ENCODE data around the gene PKNOX2. TPM values are rescaled to one million over a fixed set of nuclear protein-coding genes. Genes with fewer than 3 reads are reported as not detected.

PKNOX2 gene
- total and polyA plus RNA-seq, 4 donors: 0.14 to 0.29 (median 0.24) TPM

DNA sequence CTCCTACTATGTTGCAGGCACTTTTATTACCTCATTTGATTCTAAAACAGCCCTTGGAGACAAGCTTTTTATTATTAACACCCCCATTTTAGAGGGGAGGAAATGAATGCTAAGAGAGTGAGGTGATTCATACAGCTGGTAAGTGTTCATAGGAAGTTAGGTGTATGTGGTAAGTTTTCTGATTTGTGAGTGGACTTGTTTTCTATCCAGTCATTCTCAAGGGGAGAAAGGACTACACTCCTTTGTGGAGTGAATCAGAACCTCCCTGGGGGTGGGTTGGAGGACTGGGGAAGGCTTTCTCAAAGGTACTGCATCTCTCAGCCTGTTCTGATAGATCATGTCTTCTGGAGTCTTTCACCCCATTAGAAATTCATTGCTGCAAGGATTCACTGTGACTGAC, 23.5 kb downstream of the PKNOX2 start:
- Histone ChIP-seq H3K27me3 (ENCODE audit: control insufficient read depth in 4 of 4, insufficient read depth in 4 of 4, low read length in 3 of 4) (peaks cover 0 to 2% (median under 1%) of the 10 kb centered on the region in 4 donors), H3K4me3 (ENCODE audit: low read depth in 1 of 3, low read length in 3 of 3) (no peak overlapping the region)
- TF ChIP-seq, protein P1, sequence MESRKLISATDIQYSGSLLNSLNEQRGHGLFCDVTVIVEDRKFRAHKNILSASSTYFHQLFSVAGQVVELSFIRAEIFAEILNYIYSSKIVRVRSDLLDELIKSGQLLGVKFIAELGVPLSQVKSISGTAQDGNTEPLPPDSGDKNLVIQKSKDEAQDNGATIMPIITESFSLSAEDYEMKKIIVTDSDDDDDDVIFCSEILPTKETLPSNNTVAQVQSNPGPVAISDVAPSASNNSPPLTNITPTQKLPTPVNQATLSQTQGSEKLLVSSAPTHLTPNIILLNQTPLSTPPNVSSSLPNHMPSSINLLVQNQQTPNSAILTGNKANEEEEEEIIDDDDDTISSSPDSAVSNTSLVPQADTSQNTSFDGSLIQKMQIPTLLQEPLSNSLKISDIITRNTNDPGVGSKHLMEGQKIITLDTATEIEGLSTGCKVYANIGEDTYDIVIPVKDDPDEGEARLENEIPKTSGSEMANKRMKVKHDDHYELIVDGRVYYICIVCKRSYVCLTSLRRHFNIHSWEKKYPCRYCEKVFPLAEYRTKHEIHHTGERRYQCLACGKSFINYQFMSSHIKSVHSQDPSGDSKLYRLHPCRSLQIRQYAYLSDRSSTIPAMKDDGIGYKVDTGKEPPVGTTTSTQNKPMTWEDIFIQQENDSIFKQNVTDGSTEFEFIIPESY (IDR thresholded peaks at IDR 0.05): no peak
- TF ChIP-seq TAF1 (conservative IDR thresholded peaks at IDR 0.05) (no peak), RAD21 (IDR thresholded peaks at IDR 0.05) (no peak), GABPA (IDR thresholded peaks at IDR 0.05 in 1 of 2, conservative IDR thresholded peaks at IDR 0.05 in 1 of 2) (no peak), HNF4A (conservative IDR thresholded peaks at IDR 0.05) (no peak), SP1 (IDR thresholded peaks at IDR 0.05) (no peak), RXRA (IDR thresholded peaks at IDR 0.05) (no peak), FOXA1 (IDR thresholded peaks at IDR 0.05) (no peak), HNF4G (IDR thresholded peaks at IDR 0.05) (no peak), NR2F2 (IDR thresholded peaks at IDR 0.05) (no peak), YY1 (IDR thresholded peaks at IDR 0.05) (no peak), FOXA2 (IDR thresholded peaks at IDR 0.05) (no peak)
- TF ChIP-seq, protein P2, sequence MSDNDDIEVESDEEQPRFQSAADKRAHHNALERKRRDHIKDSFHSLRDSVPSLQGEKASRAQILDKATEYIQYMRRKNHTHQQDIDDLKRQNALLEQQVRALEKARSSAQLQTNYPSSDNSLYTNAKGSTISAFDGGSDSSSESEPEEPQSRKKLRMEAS (IDR thresholded peaks at IDR 0.05): no peak
- TF ChIP-seq, protein P3, sequence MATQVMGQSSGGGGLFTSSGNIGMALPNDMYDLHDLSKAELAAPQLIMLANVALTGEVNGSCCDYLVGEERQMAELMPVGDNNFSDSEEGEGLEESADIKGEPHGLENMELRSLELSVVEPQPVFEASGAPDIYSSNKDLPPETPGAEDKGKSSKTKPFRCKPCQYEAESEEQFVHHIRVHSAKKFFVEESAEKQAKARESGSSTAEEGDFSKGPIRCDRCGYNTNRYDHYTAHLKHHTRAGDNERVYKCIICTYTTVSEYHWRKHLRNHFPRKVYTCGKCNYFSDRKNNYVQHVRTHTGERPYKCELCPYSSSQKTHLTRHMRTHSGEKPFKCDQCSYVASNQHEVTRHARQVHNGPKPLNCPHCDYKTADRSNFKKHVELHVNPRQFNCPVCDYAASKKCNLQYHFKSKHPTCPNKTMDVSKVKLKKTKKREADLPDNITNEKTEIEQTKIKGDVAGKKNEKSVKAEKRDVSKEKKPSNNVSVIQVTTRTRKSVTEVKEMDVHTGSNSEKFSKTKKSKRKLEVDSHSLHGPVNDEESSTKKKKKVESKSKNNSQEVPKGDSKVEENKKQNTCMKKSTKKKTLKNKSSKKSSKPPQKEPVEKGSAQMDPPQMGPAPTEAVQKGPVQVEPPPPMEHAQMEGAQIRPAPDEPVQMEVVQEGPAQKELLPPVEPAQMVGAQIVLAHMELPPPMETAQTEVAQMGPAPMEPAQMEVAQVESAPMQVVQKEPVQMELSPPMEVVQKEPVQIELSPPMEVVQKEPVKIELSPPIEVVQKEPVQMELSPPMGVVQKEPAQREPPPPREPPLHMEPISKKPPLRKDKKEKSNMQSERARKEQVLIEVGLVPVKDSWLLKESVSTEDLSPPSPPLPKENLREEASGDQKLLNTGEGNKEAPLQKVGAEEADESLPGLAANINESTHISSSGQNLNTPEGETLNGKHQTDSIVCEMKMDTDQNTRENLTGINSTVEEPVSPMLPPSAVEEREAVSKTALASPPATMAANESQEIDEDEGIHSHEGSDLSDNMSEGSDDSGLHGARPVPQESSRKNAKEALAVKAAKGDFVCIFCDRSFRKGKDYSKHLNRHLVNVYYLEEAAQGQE (IDR thresholded peaks at IDR 0.05): no peak
- TF ChIP-seq, protein P4, sequence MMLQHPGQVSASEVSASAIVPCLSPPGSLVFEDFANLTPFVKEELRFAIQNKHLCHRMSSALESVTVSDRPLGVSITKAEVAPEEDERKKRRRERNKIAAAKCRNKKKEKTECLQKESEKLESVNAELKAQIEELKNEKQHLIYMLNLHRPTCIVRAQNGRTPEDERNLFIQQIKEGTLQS (IDR thresholded peaks at IDR 0.05): no peak

DNA sequence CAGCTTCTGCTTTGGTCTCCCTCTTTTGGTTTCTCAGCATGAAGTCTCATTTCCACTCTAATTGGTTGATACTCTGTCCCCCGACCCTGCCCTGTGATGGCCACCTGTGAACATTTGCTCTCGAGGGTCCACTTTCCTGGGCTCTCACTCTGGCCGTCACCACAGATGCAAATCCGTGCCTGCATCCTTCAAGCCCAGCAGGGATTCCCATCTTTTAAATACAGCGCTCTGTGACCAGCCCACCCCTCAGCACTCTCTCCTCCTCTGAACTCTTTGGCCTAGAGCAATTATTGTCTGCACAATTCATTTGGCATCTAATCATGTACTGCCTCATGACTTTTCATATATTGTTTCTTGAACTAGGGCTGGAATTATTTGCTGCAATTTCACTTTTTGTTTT, 26.0 kb downstream of the PKNOX2 start:
- H3K4me3 ChIP-seq (ENCODE audit: low read depth in 1 of 3, low read length in 3 of 3): no peak overlapping the region
- H3K27me3 ChIP-seq (ENCODE audit: control insufficient read depth in 4 of 4, insufficient read depth in 4 of 4, low read length in 3 of 4): peaks cover 0 to 2% (median 0%) of the 10 kb centered on the region in 4 donors
- no peak overlapping the region for H3K9ac ChIP-seq (ENCODE audit: low read depth in 1 of 2, low read length in 2 of 2)
- 60% methylated on average over 5 of the region's 5 CpGs for WGBS
- H3K36me3 ChIP-seq (ENCODE audit: control insufficient read depth in 4 of 4, insufficient read depth in 3 of 4, low read depth in 1 of 4, low read length in 3 of 4): no peaks in the 10 kb centered on the region
- H3K4me1 ChIP-seq (ENCODE audit: control insufficient read depth in 4 of 4, insufficient read depth in 4 of 4, low read length in 3 of 4): no peaks in the 10 kb centered on the region
- no peak for DNase-seq (ENCODE audit: low spot score)
- no peak overlapping the region for H3K27ac ChIP-seq (ENCODE audit: low read depth in 1 of 2, low read length in 2 of 2)
- peaks cover 0 to 8% (median 3%) of the 10 kb centered on the region in 4 donors for H3K9me3 ChIP-seq (ENCODE audit: control insufficient read depth in 4 of 4, low read length in 3 of 4)
- TF ChIP-seq, protein P5, sequence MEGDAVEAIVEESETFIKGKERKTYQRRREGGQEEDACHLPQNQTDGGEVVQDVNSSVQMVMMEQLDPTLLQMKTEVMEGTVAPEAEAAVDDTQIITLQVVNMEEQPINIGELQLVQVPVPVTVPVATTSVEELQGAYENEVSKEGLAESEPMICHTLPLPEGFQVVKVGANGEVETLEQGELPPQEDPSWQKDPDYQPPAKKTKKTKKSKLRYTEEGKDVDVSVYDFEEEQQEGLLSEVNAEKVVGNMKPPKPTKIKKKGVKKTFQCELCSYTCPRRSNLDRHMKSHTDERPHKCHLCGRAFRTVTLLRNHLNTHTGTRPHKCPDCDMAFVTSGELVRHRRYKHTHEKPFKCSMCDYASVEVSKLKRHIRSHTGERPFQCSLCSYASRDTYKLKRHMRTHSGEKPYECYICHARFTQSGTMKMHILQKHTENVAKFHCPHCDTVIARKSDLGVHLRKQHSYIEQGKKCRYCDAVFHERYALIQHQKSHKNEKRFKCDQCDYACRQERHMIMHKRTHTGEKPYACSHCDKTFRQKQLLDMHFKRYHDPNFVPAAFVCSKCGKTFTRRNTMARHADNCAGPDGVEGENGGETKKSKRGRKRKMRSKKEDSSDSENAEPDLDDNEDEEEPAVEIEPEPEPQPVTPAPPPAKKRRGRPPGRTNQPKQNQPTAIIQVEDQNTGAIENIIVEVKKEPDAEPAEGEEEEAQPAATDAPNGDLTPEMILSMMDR (IDR thresholded peaks at IDR 0.05; ENCODE audit: low read depth, low read length, missing input control): no peak
- TF ChIP-seq, protein P1 (IDR thresholded peaks at IDR 0.05): no peak
- TF ChIP-seq HNF4A (conservative IDR thresholded peaks at IDR 0.05): no peak
- no peak for TF ChIP-seq YY1 (IDR thresholded peaks at IDR 0.05)
- no peak for TF ChIP-seq JUND (IDR thresholded peaks at IDR 0.05)
- no peak for TF ChIP-seq EGR1 (IDR thresholded peaks at IDR 0.05; ENCODE audit: low read depth in 2 of 2)
- TF ChIP-seq SP1 (IDR thresholded peaks at IDR 0.05): no peak
- no peak for TF ChIP-seq GABPA (IDR thresholded peaks at IDR 0.05 in 1 of 2, conservative IDR thresholded peaks at IDR 0.05 in 1 of 2)
- TF ChIP-seq, protein P4 (IDR thresholded peaks at IDR 0.05): no peak
- TF ChIP-seq NR2F2 (IDR thresholded peaks at IDR 0.05): no peak
- TF ChIP-seq HNF4G (IDR thresholded peaks at IDR 0.05): no peak
- TF ChIP-seq FOXA1 (IDR thresholded peaks at IDR 0.05): no peak
- no peak for TF ChIP-seq RXRA (IDR thresholded peaks at IDR 0.05)
- TF ChIP-seq TAF1 (conservative IDR thresholded peaks at IDR 0.05): no peak
- no peak for TF ChIP-seq RAD21 (IDR thresholded peaks at IDR 0.05)
- no peak for TF ChIP-seq FOXA2 (IDR thresholded peaks at IDR 0.05)
- TF ChIP-seq, protein P2 (IDR thresholded peaks at IDR 0.05): no peak

More for the DNA sequence above, 23.5 kb downstream of the PKNOX2 start:
- Histone ChIP-seq H3K27ac (ENCODE audit: low read depth in 1 of 2, low read length in 2 of 2) (no peak overlapping the region), H3K4me1 (ENCODE audit: control insufficient read depth in 4 of 4, insufficient read depth in 4 of 4, low read length in 3 of 4) (no peaks in the 10 kb centered on the region), H3K9me3 (ENCODE audit: control insufficient read depth in 4 of 4, low read length in 3 of 4) (peaks cover 0 to 8% (median 3%) of the 10 kb centered on the region in 4 donors), H3K9ac (ENCODE audit: low read depth in 1 of 2, low read length in 2 of 2) (no peak overlapping the region), H3K36me3 (ENCODE audit: control insufficient read depth in 4 of 4, insufficient read depth in 3 of 4, low read depth in 1 of 4, low read length in 3 of 4) (no peaks in the 10 kb centered on the region)
- no peak for DNase-seq (ENCODE audit: low spot score)
